ENCODE measurements around the gene HACD1.

DNA sequence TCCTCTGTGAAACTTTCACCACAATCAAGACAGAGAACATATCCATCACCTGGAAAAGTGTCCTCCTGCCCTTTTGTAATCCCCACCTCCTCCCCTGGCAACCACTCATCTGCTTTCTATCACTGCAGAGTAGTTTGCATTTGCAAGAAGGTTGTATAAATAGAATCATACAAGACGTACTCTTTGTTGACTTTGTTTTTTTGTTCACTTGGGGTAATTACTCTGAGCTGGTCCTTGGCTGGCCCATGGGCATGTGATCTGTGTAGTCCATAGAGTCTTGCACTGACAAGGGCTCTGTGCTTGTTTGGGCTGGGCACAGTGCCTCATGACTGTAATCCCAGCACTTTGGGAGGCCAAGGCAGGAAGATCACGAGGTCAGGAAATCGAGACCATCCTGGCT lies 7.8 kb upstream of the HACD1 start:
- TF ChIP-seq POLR2A (IDR thresholded peaks at IDR 0.05) (no peak), CTCF (IDR thresholded peaks at IDR 0.05) (no peak)

Data from uterus (tissue), 2 donors.